Naive thymus-derived CD4-positive, alpha-beta T cell (primary cell): Measurements from ENCODE around the gene DPH5. TPM values are rescaled to one million over a fixed set of nuclear protein-coding genes. Genes with fewer than 3 reads are reported as not detected.
A peak's percentile ranks its signal among the peaks of the same experiment; 100 is the strongest.
"Not testable (repeated sequence)": the region's sequence is repeated elsewhere in the genome, so short reads cannot be mapped to it uniquely, and the experiment has no call there.

Experiments
- ATAC-seq: fragments of 150-1000 bp; cut with Tn5 transposase; 2 replicates; pipeline ENCODE4 v1.10.0; 2021; ENCODE audit warnings: mild to moderate bottlenecking, moderate library complexity
- CTCF ChIA-PET: fragments of 350-600 bp; sonication (Branson Sonifier 250); formaldehyde crosslinking; loops from one replicate; lab custom pipeline; 2021; ENCODE audit warnings: antibody characterized with exemption; lab: Charles Lee
- POLR2A ChIA-PET: fragments of 350-600 bp; sonication (Branson Sonifier 250); formaldehyde crosslinking; loops from one replicate; lab custom pipeline; 2021; ENCODE audit warnings: antibody characterized with exemption, inconsistent platforms; lab: Charles Lee
- DNase-seq, 9 donors: peaks; one replicate each; pipeline versions ENCODE4 v3.0.0 to v3.0.0-alpha.2; 2020 to 2022; ENCODE audit warnings: mixed read lengths in 1 of 9
- H3K27ac ChIP-seq: one replicate; pipeline ENCODE4 v1.7.0; 2013; ENCODE audit warnings: mild to moderate bottlenecking, low read depth, low read length, moderate library complexity
- H3K27me3 ChIP-seq, 2 donors: one replicate each; pipeline ENCODE4 v1.7.0; 2013; ENCODE audit warnings: low read length in 2 of 2, mild to moderate bottlenecking in 2 of 2, moderate library complexity in 2 of 2; ENCODE audit not compliant: control insufficient read depth in 2 of 2, insufficient read depth in 2 of 2
- H3K36me3 ChIP-seq, 3 experiments: 1 replicate in 2 of 3; 2 replicates in 1 of 3; pipeline ENCODE4 v1.7.0; 2013; ENCODE audit warnings: low read length in 3 of 3, mild to moderate bottlenecking in 3 of 3, moderate library complexity in 1 of 3; ENCODE audit not compliant: insufficient read depth in 3 of 3, control insufficient read depth in 2 of 3
- H3K4me1 ChIP-seq, 2 donors: one replicate each; pipeline ENCODE4 v1.7.0; 2013; ENCODE audit warnings: low read length in 2 of 2, mild to moderate bottlenecking in 2 of 2, moderate library complexity in 1 of 2; ENCODE audit not compliant: control insufficient read depth in 2 of 2, insufficient read depth in 2 of 2
- H3K4me3 ChIP-seq: 2 replicates; pipeline ENCODE4 v1.7.0; 2013; ENCODE audit warnings: mild to moderate bottlenecking, low read length
- H3K9me3 ChIP-seq, 3 experiments: 1 replicate in 2 of 3; 2 replicates in 1 of 3; pipeline ENCODE4 v1.7.0; 2013; ENCODE audit warnings: low read length in 3 of 3; ENCODE audit not compliant: control insufficient read depth in 2 of 3
- H3K27ac Mint-ChIP-seq, 9 donors: one replicate each; pipeline ENCODE4 v1.8.0; 2020 to 2022; ENCODE audit warnings: mixed read lengths in 9 of 9, mild to moderate bottlenecking in 8 of 9, moderate library complexity in 5 of 9, inconsistent platforms in 2 of 9
- H3K27me3 Mint-ChIP-seq, 5 donors: one replicate each; pipeline ENCODE4 v1.8.0; 2021 to 2022; ENCODE audit warnings: mixed read lengths in 5 of 5, mild to moderate bottlenecking in 1 of 5
- H3K36me3 Mint-ChIP-seq, 5 donors: one replicate each; pipeline ENCODE4 v1.8.0; 2020 to 2022; ENCODE audit warnings: mixed read lengths in 5 of 5, mild to moderate bottlenecking in 3 of 5, inconsistent platforms in 1 of 5
- H3K4me1 Mint-ChIP-seq, 7 donors: one replicate each; pipeline ENCODE4 v1.8.0; 2020 to 2022; ENCODE audit warnings: mixed read lengths in 7 of 7, mild to moderate bottlenecking in 3 of 7, inconsistent platforms in 1 of 7
- H3K4me3 Mint-ChIP-seq, 10 donors: one replicate each; pipeline ENCODE4 v1.8.0; 2020 to 2022; ENCODE audit warnings: mild to moderate bottlenecking in 10 of 10, mixed read lengths in 10 of 10, moderate library complexity in 6 of 10, inconsistent platforms in 2 of 10
- H3K9me3 Mint-ChIP-seq, 11 donors: one replicate each; pipeline ENCODE4 v1.8.0; 2020 to 2022; ENCODE audit warnings: mixed read lengths in 11 of 11, mild to moderate bottlenecking in 4 of 11, inconsistent platforms in 1 of 11, moderate library complexity in 1 of 11
- intact Hi-C, 2 donors: fragments of 100-400 bp; cut with micrococcal nuclease; formaldehyde crosslinking; loops; one replicate each; pipeline ENCODE4 v1.15.1; 2023
- polyA plus RNA-seq, 2 donors: library from polyadenylated mRNA; unstranded; fragments of 300-500 nt; fragmentation: Illumina TruSeq; gene quantifications; one replicate each; pipeline ENCODE4 v1.2.3, GENCODE V29; 2021
- total RNA-seq, 6 experiments: library from RNA in 5 of 6; stranded (reverse) in 5 of 6; gene quantifications; 1 replicate in 5 of 6; 2 replicates in 1 of 6; pipeline ENCODE4 v1.2.3 and lab custom pipeline; 2021 to 2026

DPH5 gene
- total and polyA plus RNA-seq, 7 experiments from 2014 or later = 26.3 to 72.2 (median 53.7) TPM

- Histone ChIP-seq H3K36me3 (peaks cover 0 to 18% (median 0%) of the 10 kb centered on the region in 3 experiments), H3K4me1 (peaks cover 26 to 27% of the 10 kb centered on the region in 2 donors), H3K4me3 (peak overlapping the region; percentile 54), H3K9me3 (peaks cover 0 to 22% (median 0%) of the 10 kb centered on the region in 3 experiments), H3K27ac (peak overlapping the region; percentile 42)
- intact Hi-C loops = loop anchor here (1.0 to 5.0 kb wide), 4 partner anchors 8 to 287 kb away; partner anchors contain the start of gene DPH5 (in 1 of the 2)
- CTCF ChIA-PET = interaction anchor here (0.6 to 1.5 kb wide), 6 partner anchors 11 to 339 kb away, joined by 3 to 5 read pairs (median 4); no protein-coding TSS in a partner anchor
- POLR2A ChIA-PET = interaction anchor here (0.6 to 4.3 kb wide), 12 partner anchors 8 to 360 kb away, joined by 3 to 44 read pairs (median 8); no protein-coding TSS in a partner anchor
- H3K4me3 Mint-ChIP-seq = peak overlapping the region; percentile 38 to 82 (median 71)
- not testable (repeated sequence) for H3K27me3 Mint-ChIP-seq, ATAC-seq, H3K27me3 ChIP-seq
- peaks cover 30 to 88% (median 82%) of the 10 kb centered on the region in 7 donors for H3K4me1 Mint-ChIP-seq
- peak overlapping the region; percentile 83 to 95 (median 91) for H3K27ac Mint-ChIP-seq
- H3K9me3 Mint-ChIP-seq = peaks cover 15 to 95% (median 67%) of the 10 kb centered on the region in 11 donors
- peaks cover 49 to 92% (median 85%) of the 10 kb centered on the region in 5 donors for H3K36me3 Mint-ChIP-seq
- DNase-seq = peak in 2 of 9 donors; percentile 19 to 33
Observed at GRCh38 chr1:100948721-100949405, 76.7 kb downstream of the DPH5 start.

DNA sequence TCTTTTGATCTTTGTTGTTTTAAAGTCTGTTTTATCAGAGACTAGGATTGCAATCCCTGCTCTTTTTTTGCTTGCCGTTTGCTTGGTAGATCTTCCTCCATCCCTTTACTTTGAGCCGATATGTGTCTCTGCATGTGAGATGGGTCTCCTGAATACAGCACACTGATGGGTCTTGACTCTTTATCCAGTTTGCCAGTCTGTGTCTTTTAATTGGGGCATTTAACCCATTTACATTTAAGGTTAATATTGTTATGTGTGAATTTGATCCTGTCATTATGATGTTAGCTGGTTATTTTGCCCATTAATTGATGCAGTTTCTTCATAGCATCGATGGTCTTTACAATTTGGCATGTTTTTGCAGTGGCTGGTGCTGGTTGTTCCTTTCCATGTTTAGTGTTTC is 77.8 kb downstream of the DPH5 start:
- not testable (repeated sequence) for DNase-seq, H3K27me3 Mint-ChIP-seq, H3K27ac ChIP-seq, ATAC-seq, H3K27me3 ChIP-seq, H3K4me3 ChIP-seq
- Mint-ChIP-seq H3K36me3 (peaks cover 46 to 92% (median 83%) of the 10 kb centered on the region in 5 donors), H3K9me3 (peaks cover 15 to 94% (median 59%) of the 10 kb centered on the region in 11 donors), H3K4me1 (peaks cover 32 to 88% (median 81%) of the 10 kb centered on the region in 7 donors), H3K27ac (peak overlapping the region in 4 of 9 donors; percentile 32 to 94 (median 90)), H3K4me3 (peak overlapping the region in 5 of 10 donors; percentile 12 to 58 (median 17))
- intact Hi-C loops = loop anchor here in 1 of 2 donors (5.0 kb wide), 1 partner anchor 79 kb away; the partner anchor contains the start of gene DPH5
- ChIA-PET POLR2A (interaction anchor here (1.8 to 4.3 kb wide), 3 partner anchors 15 to 361 kb away, joined by 3 to 44 read pairs (median 11); no protein-coding TSS in a partner anchor), CTCF (interaction anchor here (0.8 kb wide), 1 partner anchor 18 kb away, joined by 3 read pairs; no protein-coding TSS in a partner anchor)
- peaks cover 0 to 21% (median 0%) of the 10 kb centered on the region in 3 experiments for H3K9me3 ChIP-seq
- peaks cover 32 to 37% of the 10 kb centered on the region in 2 donors for H3K4me1 ChIP-seq
- H3K36me3 ChIP-seq = peaks cover 0 to 18% (median 0%) of the 10 kb centered on the region in 3 experiments

DNA sequence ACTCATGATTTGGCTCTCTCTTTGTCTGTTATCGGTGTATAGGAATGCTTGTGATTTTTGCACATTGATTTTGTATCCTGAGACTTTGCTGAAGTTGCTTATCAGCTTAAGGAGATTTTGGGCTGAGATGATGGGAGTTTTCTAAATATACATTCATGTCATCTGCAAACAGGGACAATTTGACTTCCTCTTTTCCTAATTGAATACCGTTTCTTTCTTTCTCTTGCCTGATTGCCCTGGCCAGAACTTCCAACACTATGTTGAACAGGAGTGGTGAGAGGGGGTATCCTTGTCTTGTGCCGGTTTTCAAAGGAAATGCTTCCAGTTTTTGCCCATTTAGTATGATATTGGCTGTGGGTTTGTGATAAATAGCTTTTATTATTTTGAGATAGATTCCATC is 79.5 kb downstream of the DPH5 start:
- ATAC-seq, H3K4me3 ChIP-seq, H3K27me3 ChIP-seq, H3K27ac ChIP-seq, H3K36me3 ChIP-seq, DNase-seq, H3K27me3 Mint-ChIP-seq, CTCF ChIA-PET, H3K9me3 ChIP-seq: not testable (repeated sequence)
- peak overlapping the region in 6 of 9 donors; percentile 14 to 89 (median 49) for H3K27ac Mint-ChIP-seq
- H3K4me1 Mint-ChIP-seq = peaks cover 46 to 89% (median 84%) of the 10 kb centered on the region in 7 donors
- H3K4me3 Mint-ChIP-seq = peak overlapping the region in 6 of 10 donors; percentile 4 to 52 (median 22)
- peaks cover 23 to 77% (median 52%) of the 10 kb centered on the region in 11 donors for H3K9me3 Mint-ChIP-seq
- peaks cover 32 to 54% of the 10 kb centered on the region in 2 donors for H3K4me1 ChIP-seq
- POLR2A ChIA-PET = interaction anchor here (1.0 to 1.4 kb wide), 2 partner anchors 11 to 21 kb away, joined by 4 to 5 read pairs; no protein-coding TSS in a partner anchor
- intact Hi-C loops = loop anchor here in 1 of 2 donors (5.0 kb wide), 1 partner anchor 81 kb away; the partner anchor contains the start of gene DPH5
- peaks cover 45 to 91% (median 77%) of the 10 kb centered on the region in 5 donors for H3K36me3 Mint-ChIP-seq

DNA sequence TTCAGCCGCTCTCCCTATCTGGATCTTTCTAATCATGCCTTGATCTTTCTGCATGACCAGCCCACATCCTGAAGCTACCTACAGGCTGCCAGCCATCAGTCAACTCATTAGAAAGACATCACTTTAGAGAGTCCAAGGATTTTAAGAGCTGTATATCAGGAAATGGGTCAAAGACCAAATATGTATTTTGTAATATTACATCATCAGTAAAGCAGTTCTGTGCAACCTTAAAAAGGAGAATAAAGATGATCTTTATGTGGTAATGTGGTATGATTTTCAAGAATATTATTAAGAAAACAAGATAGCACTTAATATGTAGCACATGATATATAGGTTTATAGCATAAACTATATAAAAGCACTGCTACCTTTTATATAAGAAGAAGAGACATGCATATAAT is 82.1 kb downstream of the DPH5 start:
- Histone ChIP-seq H3K36me3 (peaks cover 0 to 4% (median 0%) of the 10 kb centered on the region in 3 experiments), H3K27me3 (no peaks in the 10 kb centered on the region), H3K27ac (peak overlapping the region; percentile 56), H3K4me3 (no peak overlapping the region), H3K9me3 (peaks cover 0 to 6% (median 0%) of the 10 kb centered on the region in 3 experiments), H3K4me1 (peaks cover 8 to 38% of the 10 kb centered on the region in 2 donors)
- CTCF ChIA-PET = interaction anchor here (0.6 to 1.3 kb wide), 3 partner anchors 18 to 34 kb away, joined by 3 to 4 read pairs (median 3); no protein-coding TSS in a partner anchor
- peaks cover 39 to 82% (median 70%) of the 10 kb centered on the region in 5 donors for H3K36me3 Mint-ChIP-seq
- H3K4me1 Mint-ChIP-seq = peaks cover 40 to 80% (median 75%) of the 10 kb centered on the region in 7 donors
- H3K9me3 Mint-ChIP-seq = peaks cover 17 to 53% (median 42%) of the 10 kb centered on the region in 11 donors
- POLR2A ChIA-PET = interaction anchor here (0.5 to 5.4 kb wide), 8 partner anchors 8 to 414 kb away, joined by 3 to 46 read pairs (median 16); partner anchors contain the start of gene S1PR1
- ATAC-seq = no peak
- intact Hi-C loops = no loop called here
- DNase-seq = no peak
- H3K27me3 Mint-ChIP-seq = peaks cover 0 to 2% (median 0%) of the 10 kb centered on the region in 5 donors
- H3K4me3 Mint-ChIP-seq = peak overlapping the region in 9 of 10 donors; percentile 3 to 82 (median 64)
- H3K27ac Mint-ChIP-seq = peak overlapping the region in 8 of 9 donors; percentile 88 to 99 (median 96)

DNA sequence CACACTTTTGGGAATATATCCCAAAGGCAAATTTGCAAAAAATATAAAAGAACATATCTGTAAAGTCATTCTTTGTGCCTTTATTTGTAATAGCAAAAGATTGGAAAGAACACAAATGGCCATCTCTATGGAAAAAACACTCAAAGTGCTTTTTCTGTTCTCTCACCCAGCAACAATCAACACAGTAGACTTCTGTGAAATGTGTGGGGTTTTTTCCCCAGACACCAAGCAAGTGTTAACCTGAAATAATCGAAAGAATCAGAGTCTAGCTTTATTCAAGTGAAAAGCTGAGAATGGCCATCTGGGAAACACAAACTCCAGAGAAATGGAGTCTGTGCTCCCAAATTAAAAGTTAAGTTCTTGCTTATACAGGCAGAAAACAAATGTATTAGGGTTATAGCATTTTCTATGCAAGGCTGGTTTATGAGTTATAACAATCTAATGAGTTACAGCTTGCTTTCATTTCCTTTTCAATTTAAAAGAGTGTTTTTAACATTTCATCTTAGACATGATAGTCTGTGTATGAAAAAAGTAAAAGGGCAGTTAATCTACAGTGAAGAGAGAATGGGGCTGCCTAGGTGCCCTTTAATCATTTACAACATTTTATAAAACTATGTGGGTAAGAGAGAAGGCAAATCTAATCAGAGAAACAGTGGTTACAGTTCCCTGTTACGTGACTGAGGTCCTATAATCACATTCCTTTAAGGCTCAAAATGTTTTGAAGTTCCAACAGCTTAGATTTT is 83.1 kb downstream of the DPH5 start:
- Mint-ChIP-seq H3K9me3 (peaks cover 15 to 53% (median 32%) of the 10 kb centered on the region in 11 donors), H3K36me3 (peaks cover 35 to 81% (median 71%) of the 10 kb centered on the region in 5 donors), H3K27me3 (peaks cover 0 to 2% (median 0%) of the 10 kb centered on the region in 5 donors), H3K4me3 (peak overlapping the region; percentile 29 to 82 (median 72)), H3K27ac (peak overlapping the region; percentile 87 to 99 (median 95)), H3K4me1 (peaks cover 37 to 78% (median 73%) of the 10 kb centered on the region in 7 donors)
- peak; percentile 56 for ATAC-seq
- CTCF ChIA-PET = interaction anchor here (0.9 to 2.7 kb wide), 6 partner anchors 10 to 45 kb away, joined by 3 to 11 read pairs (median 4); no protein-coding TSS in a partner anchor
- intact Hi-C loops = loop anchor here in 1 of 2 donors (1.0 kb wide), 2 partner anchors 9 to 15 kb away; no protein-coding TSS in a partner anchor
- POLR2A ChIA-PET = interaction anchor here (0.6 to 5.4 kb wide), 15 partner anchors 7 to 346 kb away, joined by 3 to 46 read pairs (median 6); partner anchors contain the start of gene S1PR1
- H3K4me1 ChIP-seq = peaks cover 5 to 35% of the 10 kb centered on the region in 2 donors
- H3K27me3 ChIP-seq = no peaks in the 10 kb centered on the region
- H3K4me3 ChIP-seq = peak overlapping the region; percentile 22
- H3K27ac ChIP-seq = peak overlapping the region; percentile 56
- peaks cover 0 to 5% (median 0%) of the 10 kb centered on the region in 3 experiments for H3K9me3 ChIP-seq
- DNase-seq = no peak
- peaks cover 0 to 7% (median 0%) of the 10 kb centered on the region in 3 experiments for H3K36me3 ChIP-seq
